HepG2 (cell line): ENCODE data around the gene FANCM. TPM values are rescaled to one million over a fixed set of nuclear protein-coding genes. Genes with fewer than 3 reads are reported as not detected.

Experiments
- ATAC-seq: fragments of 200-7000 bp; cut with Tn5 transposase; 3 replicates; pipeline ENCODE4 v1.9.1; 2020; ENCODE audit warnings: mild to moderate bottlenecking, moderate library complexity
- BruUV-seq: library from RNA; stranded (reverse); fragments of 400-500 nt; replicated peaks from 2 replicates; lab custom pipeline; 2021; lab: Mats Ljungman, UMichigan
- CTCF ChIA-PET: fragments of 300-600 bp; formaldehyde crosslinking; extraction: SDS; loops from one replicate; lab custom pipeline; 2021; ENCODE audit warnings: low total read pairs, inconsistent platforms, low intra/inter-chr PET ratio; lab: Yijun Ruan, JAX
- POLR2A ChIA-PET: fragments of 350-600 bp; sonication (Branson Sonifier 250); formaldehyde crosslinking; loops from one replicate; lab custom pipeline; 2020; ENCODE audit warnings: antibody characterized with exemption, inconsistent platforms; lab: Yijun Ruan, JAX
- DNase-seq: peaks from one replicate; pipeline ENCODE4 v3.0.0-alpha.2; 2015; ENCODE audit warnings: low spot score
- FAIRE-seq: peaks from 3 replicates; lab custom pipeline; 2011; peaks lifted over from hg19 to GRCh38; lab: Jason Lieb, UNC
- H2AFZ ChIP-seq: one replicate; pipeline ENCODE4 v1.6.1; 2011; ENCODE audit warnings: low read length, inconsistent platforms
- H3K27ac ChIP-seq: fragments of 300-600 bp; 3 replicates; pipeline ENCODE4 v1.8.0; 2011; ENCODE audit warnings: mixed run types, mild to moderate bottlenecking, mixed read lengths, low read length, inconsistent platforms; ENCODE audit not compliant: insufficient read depth; ENCODE audit errors: extremely low read length
- H3K27me3 ChIP-seq, 2 experiments: fragments of 200-600 bp in 1 of 2; 2 replicates in 1 of 2; 3 replicates in 1 of 2; pipeline versions ENCODE4 v1.6.0 to v1.8.0; 2011; ENCODE audit warnings: low read length in 2 of 2, mild to moderate bottlenecking in 2 of 2, moderate library complexity in 2 of 2, inconsistent platforms in 1 of 2; ENCODE audit not compliant: insufficient read depth in 2 of 2, control insufficient read depth in 1 of 2
- H3K36me3 ChIP-seq, 2 experiments: fragments of 200-600 bp in 1 of 2; replicated peaks in 1 of 2; 2 replicates in 1 of 2; 3 replicates in 1 of 2; pipeline versions ENCODE4 v1.5.1 to v1.8.0; 2011; ENCODE audit warnings: low read length in 2 of 2, inconsistent platforms in 1 of 2; ENCODE audit not compliant: insufficient read depth in 2 of 2, control insufficient read depth in 1 of 2
- H3K4me1 ChIP-seq: 2 replicates; pipeline ENCODE4 v1.5.1; 2012; ENCODE audit warnings: low read length, inconsistent platforms; ENCODE audit not compliant: insufficient read depth
- H3K4me2 ChIP-seq: 2 replicates; pipeline ENCODE4 v1.6.0; 2011; ENCODE audit warnings: low read depth, low read length, inconsistent platforms
- H3K4me3 ChIP-seq, 3 experiments: fragments of 200-600 bp in 1 of 3; sonication (generic), shearing (Covaris generic) in 1 of 3; replicated peaks in 1 of 3; 2 replicates each; pipeline ENCODE4 v1.5.1; 2011 to 2016; ENCODE audit warnings: low read length in 3 of 3, inconsistent platforms in 2 of 3, low read depth in 2 of 3, mild to moderate bottlenecking in 2 of 3, control low read depth in 1 of 3, mixed read lengths in 1 of 3; ENCODE audit not compliant: insufficient read depth in 1 of 3
- H3K79me2 ChIP-seq: one replicate; pipeline ENCODE4 v1.6.1; 2011; ENCODE audit warnings: low read length, inconsistent platforms; ENCODE audit not compliant: insufficient read depth
- H3K9ac ChIP-seq: 2 replicates; pipeline ENCODE4 v1.6.0; 2011; ENCODE audit warnings: mild to moderate bottlenecking, low read depth, low read length, inconsistent platforms; ENCODE audit not compliant: insufficient read depth
- H3K9me3 ChIP-seq: 2 replicates; pipeline ENCODE4 v1.5.1; 2012; ENCODE audit warnings: mild to moderate bottlenecking, low read length
- H4K20me1 ChIP-seq: 2 replicates; pipeline ENCODE4 v1.6.0; 2011; ENCODE audit warnings: inconsistent platforms, mild to moderate bottlenecking, low read length, moderate library complexity; ENCODE audit not compliant: insufficient read depth
- AHDC1 ChIP-seq: sonication (generic); formaldehyde crosslinking; IDR thresholded peaks from 2 replicates; pipeline ENCODE4 v1.5.1; 2020; ENCODE audit warnings: mild to moderate bottlenecking, missing genetic modification reagents, borderline replicate concordance
- ARID4A ChIP-seq: sonication (generic); formaldehyde crosslinking; IDR thresholded peaks from 2 replicates; pipeline ENCODE4 v1.5.0; 2020; ENCODE audit warnings: mild to moderate bottlenecking, missing genetic modification reagents, borderline replicate concordance
- BRD4 ChIP-seq: sonication (generic); formaldehyde crosslinking; IDR thresholded peaks from 2 replicates; pipeline ENCODE4 v1.4.0; 2020; ENCODE audit warnings: missing genetic modification reagents
- IKZF5 ChIP-seq: IDR thresholded peaks from 2 replicates; pipeline ENCODE4 v1.6.1; 2018; ENCODE audit warnings: missing genetic modification reagents, mild to moderate bottlenecking, missing compliant biosample characterization
- PAX8 ChIP-seq: sonication (generic); formaldehyde crosslinking; IDR thresholded peaks from 2 replicates; pipeline ENCODE4 v1.8.0; 2022; ENCODE audit warnings: mild to moderate bottlenecking, missing genetic modification reagents, borderline replicate concordance
- ZBTB49 ChIP-seq: sonication (generic); formaldehyde crosslinking; IDR thresholded peaks from 2 replicates; pipeline ENCODE4 v1.4.0; 2020; ENCODE audit warnings: missing genetic modification reagents, borderline replicate concordance
- ZNF232 ChIP-seq: sonication (generic); formaldehyde crosslinking; IDR thresholded peaks from 2 replicates; pipeline ENCODE4 v1.4.0; 2020; ENCODE audit warnings: missing genetic modification reagents, borderline replicate concordance
- ZNF772 ChIP-seq: sonication (generic); formaldehyde crosslinking; IDR thresholded peaks from 2 replicates; pipeline ENCODE4 v1.5.0; 2020; ENCODE audit warnings: mild to moderate bottlenecking, missing genetic modification reagents
- ZNF879 ChIP-seq: sonication (generic); formaldehyde crosslinking; IDR thresholded peaks from 2 replicates; pipeline ENCODE4 v1.8.1; 2023; ENCODE audit warnings: missing genetic modification reagents
- WGBS: methylation state at CpG from one replicate; pipeline ENCODE4 v1.1.6; 2017; ENCODE audit warnings: low lambda C conversion rate; 5-methylcytosine and 5-hydroxymethylcytosine counted together
- in situ Hi-C: cut with HindIII; loops from 2 replicates; pipeline ENCODE4 v1.10.0; 2017; ENCODE audit warnings: low pct_unique_long_range_greater_than_20kb; ENCODE audit not compliant: extremely low pct_ligation_motif_present
- intact Hi-C: fragments of 100-400 bp; cut with micrococcal nuclease; formaldehyde crosslinking; loops from one replicate; pipeline ENCODE4 v1.10.0; 2022; ENCODE audit not compliant: unreplicated experiment
- polyA plus RNA-seq, 8 experiments: library from polyadenylated mRNA; depleted of rRNA in 3 of 8; stranded (reverse) in 7 of 8; unstranded in 1 of 8; fragments of >200 nt; fragmentation: Illumina TruSeq in 4 of 8; extraction: Trizol in 4 of 8; gene quantifications; 2 replicates each; pipeline versions ENCODE4 v1.2.1 to v1.2.3, GENCODE V29; 2011 to 2016; ENCODE audit warnings: low read depth in 4 of 8, missing spikeins in 1 of 8, mixed read lengths in 1 of 8; ENCODE audit not compliant: insufficient read depth in 1 of 8
- total RNA-seq, 5 experiments: library from RNA; depleted of rRNA; stranded (reverse); fragments of >200 nt; fragmentation: Illumina TruSeq; extraction: Trizol; gene quantifications; 2 replicates each; pipeline ENCODE4 v1.2.3, GENCODE V29; 2016; ENCODE audit warnings: low read depth in 1 of 5

FANCM gene
- total and polyA plus RNA-seq, 2 of the 13 experiments (the other 11 are each of a cell fraction or from before 2014, with no cell fraction given) = 2.6 to 10.4 TPM

GRCh38 chr14:45211295-45211694 is 75.6 kb downstream of the FANCM start:
- H2AFZ ChIP-seq = no peak overlapping the region
- H3K9me3 ChIP-seq = no peaks in the 10 kb centered on the region
- H3K4me2 ChIP-seq = no peak overlapping the region
- peaks cover 21% of the 10 kb centered on the region for H3K4me1 ChIP-seq
- DNase-seq = no peak
- H4K20me1 ChIP-seq = no peaks in the 10 kb centered on the region
- intact Hi-C loops = no loop called here
- no peaks in the 10 kb centered on the region for H3K79me2 ChIP-seq
- CTCF ChIA-PET = no interaction called here
- TF ChIP-seq IKZF5 (CRISPR knock-in tag) (no peak), AHDC1 (no peak), PAX8 (CRISPR knock-in tag) (no peak), ZNF772 (CRISPR knock-in tag) (no peak), ZNF232 (CRISPR knock-in tag) (no peak), ZNF879 (CRISPR knock-in tag) (no peak), ARID4A (no peak), BRD4 (CRISPR knock-in tag) (no peak), ZBTB49 (CRISPR knock-in tag) (no peak)
- TF ChIP-seq, all 625 proteins: peak for 0
- 100% methylated on average over 1 of the region's 1 CpG for WGBS
- BruUV-seq = no TSS peak
- no peak overlapping the region for H3K27ac ChIP-seq
- FAIRE-seq = no peak
- no peak for ATAC-seq
- POLR2A ChIA-PET = no interaction called here
- H3K4me3 ChIP-seq = no peak overlapping the region
- peaks cover 4 to 38% of the 10 kb centered on the region in 2 experiments; a peak in 4 of 5 replicates for H3K36me3 ChIP-seq
- no peak overlapping the region for H3K9ac ChIP-seq
- in situ Hi-C loops = no loop called here
- no peaks in the 10 kb centered on the region for H3K27me3 ChIP-seq
